ENCODE data around the gene CLHC1. TPM values are rescaled to one million over a fixed set of nuclear protein-coding genes. Genes with fewer than 3 reads are reported as not detected.

CLHC1 gene
- total RNA-seq, 4 donors from 2014 or later: 2.5 to 12.7 (median 5.9) TPM

DNA sequence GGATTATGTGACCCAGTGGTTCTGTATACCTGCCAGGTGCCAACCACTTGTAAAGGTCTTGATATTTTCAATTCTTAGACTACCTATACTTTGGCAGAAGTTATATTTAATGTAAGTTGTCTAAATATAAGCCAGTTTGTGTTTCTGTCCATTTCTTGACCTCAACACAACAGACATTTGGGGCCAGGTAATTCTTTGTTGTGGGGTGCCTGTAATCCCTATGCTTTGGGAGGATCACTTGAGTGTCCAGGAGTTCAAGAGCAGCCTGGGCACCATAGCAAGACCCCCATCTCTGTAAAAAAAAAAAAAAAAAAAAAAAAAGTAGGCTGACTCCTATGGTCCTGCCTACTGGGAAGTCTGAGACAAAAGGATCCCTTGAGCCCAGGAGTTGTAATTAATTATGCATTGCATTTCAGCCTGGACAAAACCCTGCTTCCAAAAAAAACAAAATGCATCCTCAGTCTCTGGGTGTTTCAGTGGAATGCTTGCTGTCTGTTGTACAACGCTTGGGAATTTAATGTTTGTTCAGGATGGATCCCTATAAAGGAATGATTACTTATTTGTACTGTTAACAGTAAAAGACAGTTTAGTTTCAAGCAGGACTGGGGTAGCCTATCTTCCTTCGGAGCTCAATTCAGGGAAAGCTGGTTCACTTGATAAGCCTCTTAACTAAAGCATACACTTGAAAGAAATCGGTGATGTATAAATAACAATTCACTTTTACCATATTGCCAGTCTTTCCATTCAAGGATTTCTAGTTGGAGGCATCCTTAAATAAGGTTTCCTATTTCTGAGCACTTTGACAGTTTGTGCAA is 3.8 kb upstream of the CLHC1 start:
- Histone ChIP-seq H3K4me1 (peaks cover 29% of the 10 kb centered on the region), H3K36me3 (peaks cover 57% of the 10 kb centered on the region), H3K9me3 (no peaks in the 10 kb centered on the region), H3K4me3 (no peak overlapping the region), H3K27me3 (no peaks in the 10 kb centered on the region), H3K27ac (no peak overlapping the region)
- DNase-seq (ENCODE audit: low spot score in 2 of 2): no peak
- TF ChIP-seq, protein P1, sequence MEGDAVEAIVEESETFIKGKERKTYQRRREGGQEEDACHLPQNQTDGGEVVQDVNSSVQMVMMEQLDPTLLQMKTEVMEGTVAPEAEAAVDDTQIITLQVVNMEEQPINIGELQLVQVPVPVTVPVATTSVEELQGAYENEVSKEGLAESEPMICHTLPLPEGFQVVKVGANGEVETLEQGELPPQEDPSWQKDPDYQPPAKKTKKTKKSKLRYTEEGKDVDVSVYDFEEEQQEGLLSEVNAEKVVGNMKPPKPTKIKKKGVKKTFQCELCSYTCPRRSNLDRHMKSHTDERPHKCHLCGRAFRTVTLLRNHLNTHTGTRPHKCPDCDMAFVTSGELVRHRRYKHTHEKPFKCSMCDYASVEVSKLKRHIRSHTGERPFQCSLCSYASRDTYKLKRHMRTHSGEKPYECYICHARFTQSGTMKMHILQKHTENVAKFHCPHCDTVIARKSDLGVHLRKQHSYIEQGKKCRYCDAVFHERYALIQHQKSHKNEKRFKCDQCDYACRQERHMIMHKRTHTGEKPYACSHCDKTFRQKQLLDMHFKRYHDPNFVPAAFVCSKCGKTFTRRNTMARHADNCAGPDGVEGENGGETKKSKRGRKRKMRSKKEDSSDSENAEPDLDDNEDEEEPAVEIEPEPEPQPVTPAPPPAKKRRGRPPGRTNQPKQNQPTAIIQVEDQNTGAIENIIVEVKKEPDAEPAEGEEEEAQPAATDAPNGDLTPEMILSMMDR (IDR thresholded peaks at IDR 0.05): no peak
- TF ChIP-seq POLR2A (IDR thresholded peaks at IDR 0.05): no peak
- no peak for TF ChIP-seq EP300 (IDR thresholded peaks at IDR 0.05)
- TF ChIP-seq POLR2AphosphoS5 (IDR thresholded peaks at IDR 0.05): no peak
- 80% methylated on average over 3 of the region's 3 CpGs for WGBS

DNA sequence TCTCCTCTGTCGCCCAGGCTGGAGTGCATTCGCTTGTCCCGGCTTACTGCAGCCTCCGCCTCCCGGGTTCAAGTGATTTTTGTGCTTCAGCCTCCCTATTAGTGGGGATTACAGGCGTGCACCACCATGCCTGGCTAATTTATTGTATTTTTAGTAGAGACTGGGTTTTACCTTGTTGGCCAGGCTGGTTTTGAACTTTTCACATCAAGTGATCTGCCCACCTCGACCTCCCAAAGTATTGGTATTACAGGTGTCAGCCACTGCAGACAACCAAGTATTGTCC is 1.5 kb upstream of the CLHC1 start:
- no peak for DNase-seq (ENCODE audit: low spot score in 2 of 2)
- H3K36me3 ChIP-seq: peaks cover 40% of the 10 kb centered on the region
- H3K4me3 ChIP-seq: peak overlapping the region; percentile 77
- peak overlapping the region; percentile 96 for H3K27ac ChIP-seq
- H3K27me3 ChIP-seq: no peaks in the 10 kb centered on the region
- 75% methylated on average over 7 of the region's 7 CpGs for WGBS
- TF ChIP-seq POLR2AphosphoS5 (IDR thresholded peaks at IDR 0.05): no peak
- TF ChIP-seq, protein P1 (IDR thresholded peaks at IDR 0.05): no peak
- TF ChIP-seq EP300 (IDR thresholded peaks at IDR 0.05): no peak
- TF ChIP-seq POLR2A (IDR thresholded peaks at IDR 0.05): no peak
- peaks cover 31% of the 10 kb centered on the region for H3K4me1 ChIP-seq
- H3K9me3 ChIP-seq: no peaks in the 10 kb centered on the region

DNA sequence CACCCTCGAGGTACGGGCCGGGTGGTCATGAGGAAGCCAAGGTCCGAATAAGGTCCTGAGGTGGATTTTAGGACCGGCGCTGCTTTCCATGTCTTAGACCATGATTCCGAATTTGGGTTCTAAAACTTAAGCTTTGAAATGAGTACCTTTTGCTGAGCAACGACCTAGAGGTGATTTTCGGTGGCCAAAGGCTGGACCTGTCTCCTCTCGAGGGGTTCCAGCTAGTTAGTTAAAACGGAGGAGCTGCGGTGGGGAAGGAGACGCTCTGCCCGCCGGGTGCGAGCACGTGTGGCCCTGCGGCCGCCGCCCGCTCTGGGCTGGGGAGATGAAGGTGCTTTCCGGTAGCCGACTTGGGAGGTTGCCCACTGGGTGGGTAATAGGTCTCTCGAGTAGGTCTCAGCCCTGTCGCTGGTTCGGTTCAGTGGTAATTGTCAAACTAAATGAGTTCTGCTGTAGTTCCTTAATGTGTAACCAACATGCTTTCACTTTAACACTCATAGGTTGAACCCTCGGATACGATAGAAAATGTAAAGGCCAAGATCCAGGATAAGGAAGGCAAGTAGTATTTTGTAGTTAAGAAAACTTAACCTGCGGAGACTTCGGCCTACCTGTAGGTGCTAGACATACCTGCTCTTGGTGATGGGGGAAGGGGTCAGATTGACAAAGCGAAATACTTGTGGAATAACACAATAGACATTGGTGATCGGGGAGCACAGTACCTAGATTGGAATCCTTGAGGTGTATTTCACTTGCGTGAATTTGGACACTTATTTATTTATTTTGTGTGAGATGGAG is 967 bp upstream of the CLHC1 start:
- Histone ChIP-seq H3K36me3 (peaks cover 39% of the 10 kb centered on the region), H3K27ac (peak overlapping the region; percentile 96), H3K9me3 (no peaks in the 10 kb centered on the region), H3K27me3 (no peaks in the 10 kb centered on the region), H3K4me3 (peak overlapping the region; percentile 77), H3K4me1 (peaks cover 31% of the 10 kb centered on the region)
- TF ChIP-seq, protein P1 (IDR thresholded peaks at IDR 0.05): no peak
- TF ChIP-seq EP300 (IDR thresholded peaks at IDR 0.05) (no peak), POLR2A (IDR thresholded peaks at IDR 0.05) (no peak), POLR2AphosphoS5 (IDR thresholded peaks at IDR 0.05) (no peak)
- WGBS: 6% methylated on average over 21 of the region's 33 CpGs
- DNase-seq (ENCODE audit: low spot score in 2 of 2): peak in 1 of 2 donors; percentile 76

DNA sequence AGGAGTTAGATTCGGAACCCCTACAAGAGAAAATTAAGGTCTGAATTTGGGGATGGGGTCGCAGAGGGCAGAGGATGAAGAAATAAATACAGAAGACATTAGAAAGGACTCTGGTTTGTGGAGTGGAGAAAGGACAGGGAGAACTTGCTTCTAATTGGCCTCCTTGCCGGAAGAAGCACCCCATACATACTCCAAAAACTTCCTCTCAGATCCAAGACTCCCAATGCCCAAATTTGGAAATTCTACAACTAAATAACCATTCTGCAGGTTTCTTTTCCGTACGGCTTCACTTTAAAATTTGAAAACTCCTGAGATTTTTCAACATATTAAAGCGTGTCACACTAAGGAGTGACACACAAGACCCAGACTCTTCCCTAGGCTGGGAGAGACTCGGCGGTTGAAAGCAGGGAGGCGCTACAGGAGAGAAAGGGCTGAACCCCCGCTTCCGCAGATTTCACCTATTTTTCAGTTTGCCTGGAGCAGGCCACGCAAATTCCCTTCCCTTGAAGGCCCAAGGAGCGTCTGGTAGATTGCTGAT is 478 bp downstream of the CLHC1 start:
- Histone ChIP-seq H3K27me3 (no peaks in the 10 kb centered on the region), H3K4me3 (peak overlapping the region; percentile 77), H3K27ac (peak overlapping the region; percentile 96), H3K36me3 (peaks cover 29% of the 10 kb centered on the region), H3K4me1 (peaks cover 31% of the 10 kb centered on the region), H3K9me3 (no peaks in the 10 kb centered on the region)
- WGBS: 10% methylated on average over 12 of the region's 13 CpGs
- TF ChIP-seq, protein P1 (IDR thresholded peaks at IDR 0.05): no peak
- no peak for DNase-seq (ENCODE audit: low spot score in 2 of 2)

DNA sequence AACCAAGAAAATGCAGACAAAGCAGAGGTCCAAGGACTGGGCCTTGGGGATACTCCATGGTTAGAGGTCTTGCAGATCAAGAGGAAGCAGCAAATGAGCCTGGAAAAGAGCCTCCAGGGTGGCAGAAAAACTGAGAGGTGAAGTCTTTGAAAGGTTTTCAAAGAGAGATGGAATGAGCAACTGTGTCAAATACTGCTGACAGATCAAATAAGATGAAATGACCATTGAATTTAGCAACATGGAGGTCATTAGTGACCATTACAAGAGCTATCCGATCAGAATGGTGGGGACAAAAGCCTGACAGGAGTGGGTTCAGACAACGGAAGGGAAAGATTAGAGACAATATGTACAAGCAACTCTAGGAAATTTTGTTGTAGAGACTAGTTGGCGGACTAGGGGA is 1.5 kb downstream of the CLHC1 start:
- Histone ChIP-seq H3K27me3 (no peaks in the 10 kb centered on the region), H3K36me3 (peaks cover 18% of the 10 kb centered on the region), H3K27ac (no peak overlapping the region), H3K4me3 (no peak overlapping the region), H3K9me3 (no peaks in the 10 kb centered on the region), H3K4me1 (peaks cover 31% of the 10 kb centered on the region)
- DNase-seq (ENCODE audit: low spot score in 2 of 2): no peak
- WGBS: 91% methylated on average over 3 of the region's 3 CpGs
- TF ChIP-seq POLR2A (IDR thresholded peaks at IDR 0.05) (no peak), EP300 (IDR thresholded peaks at IDR 0.05) (no peak), POLR2AphosphoS5 (IDR thresholded peaks at IDR 0.05) (no peak)
- TF ChIP-seq, protein P1 (IDR thresholded peaks at IDR 0.05): no peak

All from suprapubic skin (tissue), 4 donors.